HepG2 (cell line): ENCODE measurements around the gene ZNF281. TPM values are rescaled to one million over a fixed set of nuclear protein-coding genes. Genes with fewer than 3 reads are reported as not detected.

Experiments
- AHDC1 ChIP-seq: sonication (generic); formaldehyde crosslinking; IDR thresholded peaks from 2 replicates; pipeline ENCODE4 v1.5.1; 2020; ENCODE audit warnings: mild to moderate bottlenecking, missing genetic modification reagents, borderline replicate concordance
- ELF1 ChIP-seq: sonication (generic); formaldehyde crosslinking; IDR thresholded peaks from 2 replicates; pipeline ENCODE4 v1.4.0; 2020; ENCODE audit warnings: missing genetic modification reagents
- FIP1L1 ChIP-seq: fragments of 200-400 bp; formaldehyde crosslinking; IDR thresholded peaks from 2 replicates; pipeline ENCODE4 v1.6.1; 2018; ENCODE audit warnings: low read depth, mild to moderate bottlenecking, low read length, moderate library complexity, borderline replicate concordance; ENCODE audit not compliant: insufficient read depth
- HMG20A ChIP-seq: IDR thresholded peaks from 2 replicates; pipeline ENCODE4 v1.6.1; 2016; ENCODE audit warnings: borderline replicate concordance
- NFKB2 ChIP-seq: sonication (generic); formaldehyde crosslinking; IDR thresholded peaks from 2 replicates; pipeline ENCODE4 v1.4.0; 2020; ENCODE audit warnings: missing genetic modification reagents, borderline replicate concordance
- PHF21A ChIP-seq: sonication (generic); formaldehyde crosslinking; IDR thresholded peaks from 2 replicates; pipeline ENCODE4 v1.5.0; 2020; ENCODE audit warnings: mild to moderate bottlenecking, missing genetic modification reagents
- TEF ChIP-seq: sonication (generic); formaldehyde crosslinking; IDR thresholded peaks from 2 replicates; pipeline ENCODE4 v1.5.0; 2020; ENCODE audit warnings: missing genetic modification reagents
- ZBTB25 ChIP-seq: IDR thresholded peaks from 2 replicates; pipeline ENCODE4 v1.6.1; 2018; ENCODE audit warnings: missing genetic modification reagents
- ZFX ChIP-seq: sonication (generic); formaldehyde crosslinking; IDR thresholded peaks from 2 replicates; pipeline ENCODE4 v1.4.0; 2020; ENCODE audit warnings: mild to moderate bottlenecking, low read depth, missing genetic modification reagents, moderate library complexity
- ZKSCAN8 ChIP-seq: IDR thresholded peaks from 2 replicates; pipeline ENCODE4 v1.6.1; 2016; ENCODE audit warnings: borderline replicate concordance, missing genetic modification reagents, missing compliant biosample characterization
- ZNF124 ChIP-seq: sonication (generic); formaldehyde crosslinking; IDR thresholded peaks from 2 replicates; pipeline ENCODE4 v1.4.0; 2020; ENCODE audit warnings: missing genetic modification reagents
- ZNF263 ChIP-seq: sonication (generic); formaldehyde crosslinking; IDR thresholded peaks from 2 replicates; pipeline ENCODE4 v1.4.0; 2020; ENCODE audit warnings: missing genetic modification reagents
- ZNF329 ChIP-seq: sonication (generic); formaldehyde crosslinking; IDR thresholded peaks from 2 replicates; pipeline ENCODE4 v1.9.0; 2021; ENCODE audit warnings: low read depth, mild to moderate bottlenecking, missing genetic modification reagents
- ZNF383 ChIP-seq: sonication (generic); formaldehyde crosslinking; IDR thresholded peaks from 2 replicates; pipeline ENCODE4 v1.4.0; 2020; ENCODE audit warnings: missing genetic modification reagents, mild to moderate bottlenecking, borderline replicate concordance
- polyA plus RNA-seq, 8 experiments: library from polyadenylated mRNA; depleted of rRNA in 3 of 8; stranded (reverse) in 7 of 8; unstranded in 1 of 8; fragments of >200 nt; fragmentation: Illumina TruSeq in 4 of 8; extraction: Trizol in 4 of 8; gene quantifications; 2 replicates each; pipeline versions ENCODE4 v1.2.1 to v1.2.3, GENCODE V29; 2011 to 2016; ENCODE audit warnings: low read depth in 4 of 8, missing spikeins in 1 of 8, mixed read lengths in 1 of 8; ENCODE audit not compliant: insufficient read depth in 1 of 8
- total RNA-seq, 5 experiments: library from RNA; depleted of rRNA; stranded (reverse); fragments of >200 nt; fragmentation: Illumina TruSeq; extraction: Trizol; gene quantifications; 2 replicates each; pipeline ENCODE4 v1.2.3, GENCODE V29; 2016; ENCODE audit warnings: low read depth in 1 of 5
- TF ChIP-seq, protein P1 (sequence below): sonication (generic); formaldehyde crosslinking; IDR thresholded peaks from 2 replicates; pipeline ENCODE4 v1.4.0; 2020; ENCODE audit warnings: missing genetic modification reagents, mild to moderate bottlenecking, borderline replicate concordance

ZNF281 gene
- total and polyA plus RNA-seq, 2 of the 13 experiments (the other 11 are each of a cell fraction or from before 2014, with no cell fraction given) = 7.7 to 20.6 TPM

DNA sequence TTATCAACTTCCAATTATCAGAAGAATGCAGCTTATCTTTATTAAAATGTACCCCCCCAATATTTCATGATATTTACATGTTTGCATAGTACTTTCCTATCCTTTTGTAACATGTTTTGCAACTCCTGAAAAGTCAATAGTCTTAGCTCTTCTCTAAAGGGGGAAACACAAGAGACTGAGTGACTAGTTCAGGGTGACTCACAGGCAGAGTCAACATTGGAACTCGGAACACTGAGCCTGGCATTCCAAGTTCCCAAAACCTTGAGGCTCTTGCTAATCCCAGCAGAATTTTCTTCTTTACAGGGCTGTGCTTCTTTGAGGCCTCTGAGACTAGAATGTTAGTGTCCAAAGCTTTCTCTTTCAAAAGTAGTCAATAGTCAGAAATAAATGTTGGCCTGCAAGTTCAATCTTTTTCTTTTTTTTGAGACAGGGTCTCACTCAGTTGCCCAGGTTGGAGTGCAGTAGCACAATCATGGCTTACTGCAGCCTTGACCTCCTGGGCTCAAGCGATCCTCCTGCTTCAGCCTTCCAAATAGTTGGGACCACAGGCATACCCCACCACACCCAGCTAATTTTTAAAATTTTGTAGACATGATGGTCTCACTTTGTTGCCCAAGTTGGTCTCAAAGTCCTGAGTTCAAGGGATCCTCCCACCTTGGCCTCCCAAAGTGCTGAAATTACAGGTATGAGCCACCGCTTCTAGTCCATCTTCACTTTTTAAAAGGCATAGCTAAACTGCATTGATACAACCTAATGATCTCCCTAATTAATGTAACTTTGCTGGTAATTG lies 37.5 kb downstream of the ZNF281 start (continued):
- TF ChIP-seq AHDC1 (peak; percentile 97; the same call in 1 of the 2 replicates), ELF1 (no peak), ZBTB25 (CRISPR knock-in tag) (peak; percentile 82), FIP1L1 (no peak), NFKB2 (CRISPR knock-in tag) (no peak), ZNF124 (CRISPR knock-in tag) (0 out of 2 replicates have a peak, but pooled peaks have one; percentile 51), ZNF383 (CRISPR knock-in tag) (no peak), TEF (CRISPR knock-in tag) (no peak), PHF21A (peak; percentile 68; the same call in 1 of the 2 replicates), ZNF263 (CRISPR knock-in tag) (no peak), ZFX (no peak), HMG20A (CRISPR knock-in tag) (peak; percentile 98), ZKSCAN8 (peak; percentile 93; the same call in 1 of the 2 replicates), ZNF329 (CRISPR knock-in tag) (no peak)
- TF ChIP-seq, protein P1, sequence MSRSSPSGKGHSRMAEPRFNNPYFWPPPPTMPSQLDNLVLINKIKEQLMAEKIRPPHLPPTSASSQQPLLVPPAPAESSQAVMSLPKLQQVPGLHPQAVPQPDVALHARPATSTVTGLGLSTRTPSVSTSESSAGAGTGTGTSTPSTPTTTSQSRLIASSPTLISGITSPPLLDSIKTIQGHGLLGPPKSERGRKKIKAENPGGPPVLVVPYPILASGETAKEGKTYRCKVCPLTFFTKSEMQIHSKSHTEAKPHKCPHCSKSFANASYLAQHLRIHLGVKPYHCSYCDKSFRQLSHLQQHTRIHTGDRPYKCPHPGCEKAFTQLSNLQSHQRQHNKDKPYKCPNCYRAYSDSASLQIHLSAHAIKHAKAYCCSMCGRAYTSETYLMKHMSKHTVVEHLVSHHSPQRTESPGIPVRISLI (CRISPR knock-in tag) = peak; percentile 3; the same call in 1 of the 2 replicates
